ENCODE data around the gene PRKG1. TPM values are rescaled to one million over a fixed set of nuclear protein-coding genes. Genes with fewer than 3 reads are reported as not detected.

The PRKG1 gene
- polyA plus RNA-seq, 1 donor, result 12.0 TPM

DNA sequence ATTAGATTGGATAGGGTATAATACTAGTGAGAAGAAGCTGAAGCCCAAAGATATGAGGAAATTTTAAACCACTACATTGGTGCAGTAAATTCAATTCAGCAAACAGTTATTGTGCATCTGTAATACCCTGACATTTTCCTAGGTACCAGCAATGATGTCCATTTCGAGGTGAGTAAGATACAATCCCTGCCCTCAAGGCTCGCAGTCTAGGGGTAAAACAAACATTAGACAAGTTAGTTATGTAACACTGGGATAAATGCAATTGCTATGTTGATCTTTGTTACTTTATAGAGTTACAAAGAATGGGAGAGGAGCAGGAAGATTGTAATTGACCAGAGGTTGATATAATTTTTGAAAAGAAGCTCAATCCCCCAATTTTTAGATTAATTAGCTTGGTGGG is 168.1 kb downstream of the PRKG1 start:
- H3K4me1 ChIP-seq (ENCODE audit: control insufficient read depth, insufficient read depth, low read length), result no peaks in the 10 kb centered on the region
- no peaks in the 10 kb centered on the region for H3K9me3 ChIP-seq (ENCODE audit: control insufficient read depth, low read depth, low read length)
- H3K27me3 ChIP-seq (ENCODE audit: control insufficient read depth, insufficient read depth, low read length), result no peaks in the 10 kb centered on the region
- no peak overlapping the region for H3K4me3 ChIP-seq (ENCODE audit: low read length)
- H3K36me3 ChIP-seq (ENCODE audit: control insufficient read depth, insufficient read depth, low read length), result no peaks in the 10 kb centered on the region
- WGBS (ENCODE audit: insufficient coverage, low lambda C conversion rate), result no CpG with 5 or more reads among the region's 2 CpGs
- H3K27ac ChIP-seq (ENCODE audit: low read length), result no peak overlapping the region
- DNase-seq, result no peak

DNA sequence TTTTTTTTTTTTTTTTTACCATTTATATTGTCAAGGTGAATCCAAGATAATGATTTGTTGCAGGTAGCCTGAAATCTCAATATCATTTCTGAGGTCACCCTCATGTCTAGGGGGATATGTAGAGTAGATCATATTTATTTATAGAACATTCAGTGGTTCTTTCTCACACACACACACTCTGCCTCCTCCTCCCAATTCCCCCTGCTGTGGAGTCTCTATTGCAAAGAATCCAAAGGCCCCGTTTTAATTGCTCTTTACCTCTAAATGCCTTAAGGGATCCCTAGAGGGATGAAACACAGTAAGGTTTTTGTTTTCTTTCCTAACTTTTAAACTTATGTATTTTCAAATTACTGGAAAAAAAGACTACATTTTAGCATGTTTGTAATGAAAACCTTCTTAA is 170.0 kb downstream of the PRKG1 start:
- no peaks in the 10 kb centered on the region for H3K9me3 ChIP-seq (ENCODE audit: control insufficient read depth, low read depth, low read length)
- H3K4me3 ChIP-seq (ENCODE audit: low read length), result no peak overlapping the region
- H3K27ac ChIP-seq (ENCODE audit: low read length), result no peak overlapping the region
- DNase-seq, result no peak
- no peaks in the 10 kb centered on the region for H3K27me3 ChIP-seq (ENCODE audit: control insufficient read depth, insufficient read depth, low read length)
- WGBS (ENCODE audit: insufficient coverage, low lambda C conversion rate), result no CpG with 5 or more reads among the region's 1 CpG
- no peaks in the 10 kb centered on the region for H3K36me3 ChIP-seq (ENCODE audit: control insufficient read depth, insufficient read depth, low read length)
- H3K4me1 ChIP-seq (ENCODE audit: control insufficient read depth, insufficient read depth, low read length), result no peaks in the 10 kb centered on the region

DNA sequence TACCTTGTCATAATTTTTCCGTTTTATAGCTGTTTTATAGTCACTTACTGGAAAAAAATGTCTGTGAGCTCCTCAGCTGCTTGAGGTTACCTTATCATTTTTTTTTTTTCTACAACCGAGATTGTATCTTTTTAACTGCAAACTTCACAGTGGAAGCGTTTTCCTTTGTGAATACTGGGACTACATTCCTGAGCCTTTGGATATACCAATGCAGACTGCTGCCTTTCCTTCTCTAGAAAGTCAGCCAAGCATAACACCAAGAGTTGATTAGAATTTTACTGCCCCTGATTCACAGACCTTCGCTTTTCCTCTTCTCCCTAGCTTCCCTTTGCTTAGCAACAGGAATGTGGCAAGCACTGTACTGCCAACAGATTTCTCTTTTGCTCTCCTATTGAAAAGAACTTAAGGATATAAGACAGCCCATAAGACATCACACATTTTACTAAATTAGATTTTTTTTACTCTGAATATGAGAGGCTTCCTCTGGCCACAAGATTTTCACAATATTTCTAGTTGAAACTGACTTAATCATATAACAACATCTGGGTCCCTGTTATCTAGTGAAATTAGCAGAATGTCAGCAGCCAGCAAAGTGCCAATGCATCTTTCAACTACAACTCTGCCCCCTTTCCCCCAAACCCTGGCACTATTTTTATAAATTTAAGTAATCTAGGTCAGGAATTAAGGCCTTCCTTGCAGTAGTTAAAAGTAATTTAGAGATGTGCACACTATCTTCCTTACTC is 170.6 kb downstream of the PRKG1 start:
- no peaks in the 10 kb centered on the region for H3K4me1 ChIP-seq (ENCODE audit: control insufficient read depth, insufficient read depth, low read length)
- 20% methylated on average over 4 of the region's 4 CpGs for WGBS (ENCODE audit: insufficient coverage, low lambda C conversion rate)
- no peaks in the 10 kb centered on the region for H3K9me3 ChIP-seq (ENCODE audit: control insufficient read depth, low read depth, low read length)
- no peak for DNase-seq
- H3K4me3 ChIP-seq (ENCODE audit: low read length), result no peak overlapping the region
- no peaks in the 10 kb centered on the region for H3K36me3 ChIP-seq (ENCODE audit: control insufficient read depth, insufficient read depth, low read length)
- no peak overlapping the region for H3K27ac ChIP-seq (ENCODE audit: low read length)
- H3K27me3 ChIP-seq (ENCODE audit: control insufficient read depth, insufficient read depth, low read length), result no peaks in the 10 kb centered on the region

DNA sequence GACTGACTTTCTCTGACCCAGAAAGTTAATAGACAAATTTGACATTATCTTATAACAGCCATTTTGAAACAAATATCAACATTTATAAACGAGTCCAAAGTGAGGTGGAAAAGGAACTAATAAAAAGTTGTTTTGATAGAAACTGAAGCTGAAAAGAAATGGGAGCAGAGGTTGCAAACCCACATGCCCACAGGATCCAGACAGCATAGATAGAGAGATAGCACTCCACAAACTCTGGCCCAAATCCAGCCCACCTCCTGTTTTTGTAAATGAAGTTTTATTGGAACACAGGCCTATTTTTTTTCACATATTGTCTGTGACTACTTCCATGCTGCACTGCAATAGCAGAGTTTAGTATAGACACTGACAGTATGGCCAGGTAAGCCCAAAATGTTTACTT is 171.9 kb downstream of the PRKG1 start:
- Histone ChIP-seq H3K36me3 (ENCODE audit: control insufficient read depth, insufficient read depth, low read length) (no peaks in the 10 kb centered on the region), H3K27ac (ENCODE audit: low read length) (no peak overlapping the region), H3K4me3 (ENCODE audit: low read length) (no peak overlapping the region), H3K27me3 (ENCODE audit: control insufficient read depth, insufficient read depth, low read length) (no peaks in the 10 kb centered on the region), H3K4me1 (ENCODE audit: control insufficient read depth, insufficient read depth, low read length) (no peaks in the 10 kb centered on the region), H3K9me3 (ENCODE audit: control insufficient read depth, low read depth, low read length) (no peaks in the 10 kb centered on the region)
- no peak for DNase-seq
- 57% methylated on average over 1 of the region's 1 CpG for whole genome bisulfite sequencing (ENCODE audit: insufficient coverage, low lambda C conversion rate)

DNA sequence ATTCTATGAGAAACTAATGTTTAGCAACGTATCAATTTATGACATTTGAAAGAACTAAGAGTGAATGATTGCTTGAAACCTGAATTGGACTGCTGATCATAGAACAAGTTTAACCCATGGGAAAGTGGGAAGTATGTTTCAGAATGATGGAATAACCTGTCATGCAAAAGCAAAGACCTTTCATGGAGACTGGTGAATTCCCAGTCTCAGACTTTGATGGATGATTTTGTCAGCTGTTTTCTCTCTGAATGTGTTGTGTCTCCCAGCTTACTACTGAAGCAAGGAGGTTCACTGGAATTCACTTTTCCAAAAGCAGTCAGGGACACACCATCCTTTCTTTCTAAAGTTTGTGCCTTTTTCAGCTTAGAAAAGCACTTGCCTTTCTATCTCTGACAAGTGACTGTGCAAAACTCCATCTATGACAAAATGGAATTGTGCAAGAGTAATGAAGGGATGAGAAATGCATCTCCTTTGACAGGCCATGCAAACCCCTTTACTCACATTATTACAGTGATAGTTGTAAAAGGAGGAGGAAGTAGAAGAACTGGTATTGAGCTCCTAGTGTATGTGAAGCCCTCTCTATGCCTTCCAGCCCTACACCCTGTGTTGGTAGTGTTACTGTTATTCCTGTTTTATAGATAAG is 176.1 kb downstream of the PRKG1 start:
- Histone ChIP-seq H3K36me3 (ENCODE audit: control insufficient read depth, insufficient read depth, low read length) (no peaks in the 10 kb centered on the region), H3K27me3 (ENCODE audit: control insufficient read depth, insufficient read depth, low read length) (no peaks in the 10 kb centered on the region), H3K4me1 (ENCODE audit: control insufficient read depth, insufficient read depth, low read length) (no peaks in the 10 kb centered on the region), H3K27ac (ENCODE audit: low read length) (no peak overlapping the region), H3K9me3 (ENCODE audit: control insufficient read depth, low read depth, low read length) (no peaks in the 10 kb centered on the region), H3K4me3 (ENCODE audit: low read length) (no peak overlapping the region)
- no CpG with 5 or more reads among the region's 1 CpG for WGBS (ENCODE audit: insufficient coverage, low lambda C conversion rate)
- no peak for DNase-seq

DNA sequence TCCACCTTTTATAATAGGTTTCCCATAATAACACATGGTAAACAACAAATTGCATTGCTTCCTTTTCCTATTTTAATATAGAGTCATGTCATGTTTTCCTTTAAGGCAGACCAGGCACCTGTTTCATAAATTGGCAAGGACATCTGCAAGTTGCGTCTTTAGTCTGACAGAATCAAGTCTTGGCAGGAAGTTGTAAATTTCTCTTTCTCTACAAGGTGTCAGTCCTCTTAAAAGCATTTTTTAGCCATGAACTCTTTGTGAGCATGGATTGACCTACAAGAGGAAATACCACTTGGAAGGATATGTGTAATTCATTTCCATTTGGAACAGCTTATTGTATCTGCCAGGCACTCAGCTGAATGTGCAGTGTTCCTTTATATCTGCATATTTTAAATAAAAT is 176.8 kb downstream of the PRKG1 start:
- Histone ChIP-seq H3K27ac (ENCODE audit: low read length) (no peak overlapping the region), H3K27me3 (ENCODE audit: control insufficient read depth, insufficient read depth, low read length) (no peaks in the 10 kb centered on the region), H3K9me3 (ENCODE audit: control insufficient read depth, low read depth, low read length) (no peaks in the 10 kb centered on the region), H3K36me3 (ENCODE audit: control insufficient read depth, insufficient read depth, low read length) (no peaks in the 10 kb centered on the region), H3K4me1 (ENCODE audit: control insufficient read depth, insufficient read depth, low read length) (no peaks in the 10 kb centered on the region), H3K4me3 (ENCODE audit: low read length) (no peak overlapping the region)
- no peak for DNase-seq
- WGBS (ENCODE audit: insufficient coverage, low lambda C conversion rate), result no CpG with 5 or more reads among the region's 1 CpG

DNA sequence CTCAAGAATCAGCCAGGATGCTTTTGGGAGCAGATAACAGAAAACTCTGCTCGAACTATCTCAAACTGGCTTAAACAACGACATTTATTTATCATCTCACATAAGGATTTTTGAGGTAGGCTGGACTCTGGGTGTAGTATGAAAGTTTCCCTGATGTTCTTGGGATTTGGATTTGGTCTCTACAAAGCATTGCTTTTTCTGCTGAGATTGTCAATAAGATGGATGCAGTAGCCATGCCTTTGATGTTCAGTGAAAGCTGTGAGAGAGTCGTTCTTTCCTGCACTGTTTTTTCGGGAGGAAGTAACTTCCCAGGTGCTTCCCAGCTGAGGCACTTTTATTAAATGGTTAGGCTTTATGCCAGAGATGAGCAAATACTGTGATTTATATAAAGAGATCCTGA is 181.1 kb downstream of the PRKG1 start:
- H3K4me3 ChIP-seq (ENCODE audit: low read length), result no peak overlapping the region
- no peaks in the 10 kb centered on the region for H3K9me3 ChIP-seq (ENCODE audit: control insufficient read depth, low read depth, low read length)
- no CpG with 5 or more reads among the region's 4 CpGs for WGBS (ENCODE audit: insufficient coverage, low lambda C conversion rate)
- DNase-seq, result no peak
- H3K27me3 ChIP-seq (ENCODE audit: control insufficient read depth, insufficient read depth, low read length), result no peaks in the 10 kb centered on the region
- no peak overlapping the region for H3K27ac ChIP-seq (ENCODE audit: low read length)
- no peaks in the 10 kb centered on the region for H3K4me1 ChIP-seq (ENCODE audit: control insufficient read depth, insufficient read depth, low read length)
- no peaks in the 10 kb centered on the region for H3K36me3 ChIP-seq (ENCODE audit: control insufficient read depth, insufficient read depth, low read length)

DNA sequence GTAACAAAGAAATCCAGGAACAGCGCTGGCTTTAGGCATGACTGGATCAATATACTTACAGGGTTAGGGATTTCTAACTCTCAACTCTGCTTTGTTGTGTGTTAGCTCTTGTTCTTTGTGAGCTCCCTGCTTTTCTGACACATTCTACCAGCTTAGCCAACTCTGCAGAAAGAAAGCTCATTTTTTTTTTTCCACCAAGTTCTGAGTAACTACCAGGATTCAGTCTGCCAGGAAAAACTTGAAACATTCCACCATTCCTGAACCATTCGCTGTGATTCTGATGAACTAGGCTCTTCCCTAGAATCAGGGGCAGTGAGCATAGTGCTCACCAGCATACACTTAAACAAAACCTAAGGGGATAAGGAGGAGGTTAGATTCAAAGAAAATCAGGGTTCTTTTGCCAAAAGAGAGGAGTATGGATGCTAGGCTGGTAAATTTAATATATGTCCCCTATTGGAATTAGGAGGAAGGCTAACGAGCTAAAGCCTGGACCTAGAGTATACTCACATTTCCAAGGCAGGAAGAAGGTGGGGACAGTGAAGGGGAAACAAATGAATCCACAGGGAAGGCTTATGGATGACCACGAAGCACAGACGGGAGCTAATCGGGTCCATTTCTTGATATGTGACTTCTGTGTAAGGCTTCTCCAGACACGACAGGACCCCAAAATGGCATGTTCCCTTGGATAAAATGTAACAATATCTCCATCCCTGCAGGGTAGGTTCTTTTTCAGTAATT is 183.4 kb downstream of the PRKG1 start:
- H3K27ac ChIP-seq (ENCODE audit: low read length), result no peak overlapping the region
- H3K4me3 ChIP-seq (ENCODE audit: low read length), result no peak overlapping the region
- WGBS (ENCODE audit: insufficient coverage, low lambda C conversion rate), result 82% methylated on average over 2 of the region's 7 CpGs
- H3K4me1 ChIP-seq (ENCODE audit: control insufficient read depth, insufficient read depth, low read length), result no peaks in the 10 kb centered on the region
- DNase-seq, result no peak
- no peaks in the 10 kb centered on the region for H3K9me3 ChIP-seq (ENCODE audit: control insufficient read depth, low read depth, low read length)
- no peaks in the 10 kb centered on the region for H3K36me3 ChIP-seq (ENCODE audit: control insufficient read depth, insufficient read depth, low read length)
- H3K27me3 ChIP-seq (ENCODE audit: control insufficient read depth, insufficient read depth, low read length), result no peaks in the 10 kb centered on the region

DNA sequence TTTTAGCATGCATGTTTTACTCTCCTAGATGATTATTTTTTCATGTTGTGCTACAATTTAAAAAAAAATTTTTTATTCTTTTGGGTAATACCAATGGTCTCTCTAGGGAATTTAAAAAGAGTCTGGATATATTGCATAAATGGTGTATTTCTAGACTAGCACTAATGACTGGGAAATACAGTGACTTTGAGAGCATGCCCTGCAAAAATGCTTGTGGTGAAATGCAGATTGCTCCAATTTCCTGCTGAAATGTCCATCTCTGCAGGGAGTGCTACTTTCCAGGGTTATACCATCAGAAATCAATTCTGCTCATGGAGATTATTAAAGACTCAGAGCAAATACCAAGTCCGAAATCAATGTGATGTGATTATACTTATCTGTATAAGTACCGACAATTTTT is 186.1 kb downstream of the PRKG1 start:
- Histone ChIP-seq H3K36me3 (ENCODE audit: control insufficient read depth, insufficient read depth, low read length) (no peaks in the 10 kb centered on the region), H3K4me3 (ENCODE audit: low read length) (no peak overlapping the region), H3K27ac (ENCODE audit: low read length) (no peak overlapping the region), H3K27me3 (ENCODE audit: control insufficient read depth, insufficient read depth, low read length) (no peaks in the 10 kb centered on the region), H3K4me1 (ENCODE audit: control insufficient read depth, insufficient read depth, low read length) (no peaks in the 10 kb centered on the region), H3K9me3 (ENCODE audit: control insufficient read depth, low read depth, low read length) (no peaks in the 10 kb centered on the region)
- no peak for DNase-seq
- WGBS (ENCODE audit: insufficient coverage, low lambda C conversion rate), result 93% methylated on average over 2 of the region's 2 CpGs

DNA sequence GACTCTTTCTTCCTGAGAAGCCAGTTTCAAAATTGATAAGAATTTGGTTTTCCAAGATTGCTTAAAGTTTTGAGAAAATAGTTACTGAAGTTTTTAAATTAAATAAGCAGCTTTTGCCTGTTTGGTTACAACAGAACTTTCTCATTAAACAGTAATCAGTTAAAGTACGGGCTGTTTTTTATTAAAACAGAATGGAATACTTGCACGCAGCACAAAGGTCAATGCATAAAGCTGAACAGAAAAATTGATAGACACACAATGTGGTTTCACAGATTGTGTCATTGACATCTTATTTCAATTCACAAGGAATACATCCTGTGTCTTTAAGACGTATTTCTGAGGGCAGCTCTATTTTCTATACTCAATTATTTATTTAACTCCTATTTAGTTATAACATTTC is 192.2 kb downstream of the PRKG1 start:
- no peaks in the 10 kb centered on the region for H3K36me3 ChIP-seq (ENCODE audit: control insufficient read depth, insufficient read depth, low read length)
- 94% methylated on average over 2 of the region's 3 CpGs for WGBS (ENCODE audit: insufficient coverage, low lambda C conversion rate)
- no peak overlapping the region for H3K4me3 ChIP-seq (ENCODE audit: low read length)
- DNase-seq, result no peak
- no peaks in the 10 kb centered on the region for H3K4me1 ChIP-seq (ENCODE audit: control insufficient read depth, insufficient read depth, low read length)
- no peaks in the 10 kb centered on the region for H3K9me3 ChIP-seq (ENCODE audit: control insufficient read depth, low read depth, low read length)
- no peak overlapping the region for H3K27ac ChIP-seq (ENCODE audit: low read length)
- H3K27me3 ChIP-seq (ENCODE audit: control insufficient read depth, insufficient read depth, low read length), result no peaks in the 10 kb centered on the region

Data from large intestine (tissue), 3 donors.